ENCODE results near the gene USP10.

The USP10 gene

DNA sequence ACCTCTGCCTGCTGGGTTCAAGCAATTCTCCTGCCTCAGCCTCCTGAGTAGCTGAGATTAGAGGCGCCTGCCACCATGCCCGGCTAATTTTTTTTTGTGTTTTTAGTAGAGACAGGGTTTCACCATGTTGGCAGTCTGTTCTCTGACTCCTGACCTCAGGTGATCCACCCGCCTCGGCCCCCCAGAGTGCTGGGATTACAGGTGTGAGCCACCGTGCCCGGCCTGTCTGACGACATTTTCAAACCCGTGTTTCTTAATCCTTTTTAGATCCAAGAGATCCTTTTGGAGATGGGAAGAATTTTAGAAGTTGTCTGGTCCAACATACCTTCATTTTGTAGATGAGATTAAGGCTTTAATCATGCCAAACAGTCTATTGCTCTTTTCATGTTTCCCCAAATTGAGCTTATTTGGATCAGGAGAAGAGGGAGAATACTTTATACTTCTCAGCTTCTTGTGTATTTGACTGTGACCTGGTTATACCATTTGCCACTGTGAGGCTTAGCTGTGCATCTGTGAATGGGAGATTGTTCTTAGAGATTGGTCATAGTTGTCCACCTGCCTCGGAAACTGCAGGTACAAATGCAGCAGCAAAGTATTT lies 25.8 kb downstream of the USP10 start:
- ATAC-seq: peak; percentile 23
- TF ChIP-seq CSDC2 (CRISPR knock-in tag; IDR thresholded peaks at IDR 0.05) (no peak), ZNF565 (CRISPR knock-in tag; conservative IDR thresholded peaks at IDR 0.05; ENCODE audit: low read depth) (no peak), ZNF8 (CRISPR knock-in tag; IDR thresholded peaks at IDR 0.05) (no peak), ESRRG (CRISPR knock-in tag; IDR thresholded peaks at IDR 0.05) (no peak), ZFP30 (CRISPR knock-in tag; IDR thresholded peaks at IDR 0.05) (no peak), PPARA (CRISPR knock-in tag; IDR thresholded peaks at IDR 0.05; ENCODE audit: borderline replicate concordance) (no peak), ZC3H10 (CRISPR knock-in tag; IDR thresholded peaks at IDR 0.05) (no peak), ZFP3 (CRISPR knock-in tag; IDR thresholded peaks at IDR 0.05) (no peak), ZNF70 (CRISPR knock-in tag; IDR thresholded peaks at IDR 0.05) (no peak), ARNTL (CRISPR knock-in tag; IDR thresholded peaks at IDR 0.05; ENCODE audit: borderline replicate concordance, low read depth) (no peak), OSR1 (CRISPR knock-in tag; IDR thresholded peaks at IDR 0.05) (no peak)
- TF ChIP-seq, protein P1, sequence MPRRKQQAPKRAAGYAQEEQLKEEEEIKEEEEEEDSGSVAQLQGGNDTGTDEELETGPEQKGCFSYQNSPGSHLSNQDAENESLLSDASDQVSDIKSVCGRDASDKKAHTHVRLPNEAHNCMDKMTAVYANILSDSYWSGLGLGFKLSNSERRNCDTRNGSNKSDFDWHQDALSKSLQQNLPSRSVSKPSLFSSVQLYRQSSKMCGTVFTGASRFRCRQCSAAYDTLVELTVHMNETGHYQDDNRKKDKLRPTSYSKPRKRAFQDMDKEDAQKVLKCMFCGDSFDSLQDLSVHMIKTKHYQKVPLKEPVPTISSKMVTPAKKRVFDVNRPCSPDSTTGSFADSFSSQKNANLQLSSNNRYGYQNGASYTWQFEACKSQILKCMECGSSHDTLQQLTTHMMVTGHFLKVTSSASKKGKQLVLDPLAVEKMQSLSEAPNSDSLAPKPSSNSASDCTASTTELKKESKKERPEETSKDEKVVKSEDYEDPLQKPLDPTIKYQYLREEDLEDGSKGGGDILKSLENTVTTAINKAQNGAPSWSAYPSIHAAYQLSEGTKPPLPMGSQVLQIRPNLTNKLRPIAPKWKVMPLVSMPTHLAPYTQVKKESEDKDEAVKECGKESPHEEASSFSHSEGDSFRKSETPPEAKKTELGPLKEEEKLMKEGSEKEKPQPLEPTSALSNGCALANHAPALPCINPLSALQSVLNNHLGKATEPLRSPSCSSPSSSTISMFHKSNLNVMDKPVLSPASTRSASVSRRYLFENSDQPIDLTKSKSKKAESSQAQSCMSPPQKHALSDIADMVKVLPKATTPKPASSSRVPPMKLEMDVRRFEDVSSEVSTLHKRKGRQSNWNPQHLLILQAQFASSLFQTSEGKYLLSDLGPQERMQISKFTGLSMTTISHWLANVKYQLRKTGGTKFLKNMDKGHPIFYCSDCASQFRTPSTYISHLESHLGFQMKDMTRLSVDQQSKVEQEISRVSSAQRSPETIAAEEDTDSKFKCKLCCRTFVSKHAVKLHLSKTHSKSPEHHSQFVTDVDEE (CRISPR knock-in tag; IDR thresholded peaks at IDR 0.05): no peak
- TF ChIP-seq, protein P2, sequence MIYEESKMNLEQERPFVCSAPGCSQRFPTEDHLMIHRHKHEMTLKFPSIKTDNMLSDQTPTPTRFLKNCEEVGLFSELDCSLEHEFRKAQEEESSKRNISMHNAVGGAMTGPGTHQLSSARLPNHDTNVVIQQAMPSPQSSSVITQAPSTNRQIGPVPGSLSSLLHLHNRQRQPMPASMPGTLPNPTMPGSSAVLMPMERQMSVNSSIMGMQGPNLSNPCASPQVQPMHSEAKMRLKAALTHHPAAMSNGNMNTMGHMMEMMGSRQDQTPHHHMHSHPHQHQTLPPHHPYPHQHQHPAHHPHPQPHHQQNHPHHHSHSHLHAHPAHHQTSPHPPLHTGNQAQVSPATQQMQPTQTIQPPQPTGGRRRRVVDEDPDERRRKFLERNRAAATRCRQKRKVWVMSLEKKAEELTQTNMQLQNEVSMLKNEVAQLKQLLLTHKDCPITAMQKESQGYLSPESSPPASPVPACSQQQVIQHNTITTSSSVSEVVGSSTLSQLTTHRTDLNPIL (CRISPR knock-in tag; IDR thresholded peaks at IDR 0.05; ENCODE audit: low read depth): no peak
- TF ChIP-seq, protein P3, sequence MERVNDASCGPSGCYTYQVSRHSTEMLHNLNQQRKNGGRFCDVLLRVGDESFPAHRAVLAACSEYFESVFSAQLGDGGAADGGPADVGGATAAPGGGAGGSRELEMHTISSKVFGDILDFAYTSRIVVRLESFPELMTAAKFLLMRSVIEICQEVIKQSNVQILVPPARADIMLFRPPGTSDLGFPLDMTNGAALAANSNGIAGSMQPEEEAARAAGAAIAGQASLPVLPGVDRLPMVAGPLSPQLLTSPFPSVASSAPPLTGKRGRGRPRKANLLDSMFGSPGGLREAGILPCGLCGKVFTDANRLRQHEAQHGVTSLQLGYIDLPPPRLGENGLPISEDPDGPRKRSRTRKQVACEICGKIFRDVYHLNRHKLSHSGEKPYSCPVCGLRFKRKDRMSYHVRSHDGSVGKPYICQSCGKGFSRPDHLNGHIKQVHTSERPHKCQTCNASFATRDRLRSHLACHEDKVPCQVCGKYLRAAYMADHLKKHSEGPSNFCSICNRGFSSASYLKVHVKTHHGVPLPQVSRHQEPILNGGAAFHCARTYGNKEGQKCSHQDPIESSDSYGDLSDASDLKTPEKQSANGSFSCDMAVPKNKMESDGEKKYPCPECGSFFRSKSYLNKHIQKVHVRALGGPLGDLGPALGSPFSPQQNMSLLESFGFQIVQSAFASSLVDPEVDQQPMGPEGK (CRISPR knock-in tag; IDR thresholded peaks at IDR 0.05; ENCODE audit: borderline replicate concordance): no peak

DNA sequence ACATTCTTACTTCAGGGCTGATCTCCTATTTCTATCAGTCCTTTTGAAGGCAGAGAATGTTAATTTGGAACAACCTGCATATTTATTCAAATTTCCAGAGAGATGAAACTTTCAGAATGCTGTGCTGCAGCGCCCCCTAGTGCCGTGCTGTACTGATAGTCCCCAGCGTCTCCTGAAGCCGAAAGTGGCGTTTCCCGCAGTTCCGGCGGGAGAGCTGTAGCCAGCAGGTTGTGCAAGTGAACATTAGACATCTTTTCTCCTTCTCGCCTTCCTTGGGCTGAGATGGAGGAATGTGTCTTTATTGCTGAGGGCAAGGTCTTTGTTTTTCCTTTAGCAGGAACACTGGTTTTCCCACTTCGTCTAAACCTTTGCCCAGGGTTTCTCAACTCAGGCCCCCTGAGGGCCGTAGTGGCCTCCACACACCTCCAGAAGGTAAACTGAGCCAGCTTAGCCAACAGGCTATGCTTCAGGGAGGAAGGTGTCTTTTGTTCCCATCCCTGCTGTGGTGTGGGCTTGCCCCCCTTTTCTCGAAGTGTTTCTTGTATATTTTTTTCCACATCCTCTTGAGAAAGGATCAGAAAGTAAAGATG lies 26.4 kb downstream of the USP10 start:
- no peak for TF ChIP-seq SNAI2 (CRISPR knock-in tag; IDR thresholded peaks at IDR 0.05)
- TF ChIP-seq, protein P4, sequence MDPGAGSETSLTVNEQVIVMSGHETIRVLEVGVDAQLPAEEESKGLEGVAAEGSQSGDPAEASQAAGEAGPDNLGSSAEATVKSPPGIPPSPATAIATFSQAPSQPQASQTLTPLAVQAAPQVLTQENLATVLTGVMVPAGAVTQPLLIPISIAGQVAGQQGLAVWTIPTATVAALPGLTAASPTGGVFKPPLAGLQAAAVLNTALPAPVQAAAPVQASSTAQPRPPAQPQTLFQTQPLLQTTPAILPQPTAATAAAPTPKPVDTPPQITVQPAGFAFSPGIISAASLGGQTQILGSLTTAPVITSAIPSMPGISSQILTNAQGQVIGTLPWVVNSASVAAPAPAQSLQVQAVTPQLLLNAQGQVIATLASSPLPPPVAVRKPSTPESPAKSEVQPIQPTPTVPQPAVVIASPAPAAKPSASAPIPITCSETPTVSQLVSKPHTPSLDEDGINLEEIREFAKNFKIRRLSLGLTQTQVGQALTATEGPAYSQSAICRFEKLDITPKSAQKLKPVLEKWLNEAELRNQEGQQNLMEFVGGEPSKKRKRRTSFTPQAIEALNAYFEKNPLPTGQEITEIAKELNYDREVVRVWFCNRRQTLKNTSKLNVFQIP (CRISPR knock-in tag; IDR thresholded peaks at IDR 0.05; ENCODE audit: borderline replicate concordance, low read depth): no peak
- no peak for TF ChIP-seq ZNF70 (CRISPR knock-in tag; IDR thresholded peaks at IDR 0.05)
- TF ChIP-seq ZNF565 (CRISPR knock-in tag; conservative IDR thresholded peaks at IDR 0.05; ENCODE audit: low read depth): no peak
- TF ChIP-seq ISL1 (CRISPR knock-in tag; IDR thresholded peaks at IDR 0.05): no peak
- TF ChIP-seq RARB (CRISPR knock-in tag; IDR thresholded peaks at IDR 0.05): no peak
- no peak for TF ChIP-seq ZNF8 (CRISPR knock-in tag; IDR thresholded peaks at IDR 0.05)
- no peak for TF ChIP-seq ZFP3 (CRISPR knock-in tag; IDR thresholded peaks at IDR 0.05)
- no peak for TF ChIP-seq TCF4 (CRISPR knock-in tag; IDR thresholded peaks at IDR 0.05; ENCODE audit: borderline replicate concordance)
- TF ChIP-seq BACH2 (CRISPR knock-in tag; IDR thresholded peaks at IDR 0.05; ENCODE audit: borderline replicate concordance): no peak
- no peak for TF ChIP-seq GLIS3 (CRISPR knock-in tag; IDR thresholded peaks at IDR 0.05)
- no peak for TF ChIP-seq PPARA (CRISPR knock-in tag; IDR thresholded peaks at IDR 0.05; ENCODE audit: borderline replicate concordance)
- no peak for TF ChIP-seq ZFP30 (CRISPR knock-in tag; IDR thresholded peaks at IDR 0.05)
- TF ChIP-seq, protein P3 (CRISPR knock-in tag; IDR thresholded peaks at IDR 0.05; ENCODE audit: borderline replicate concordance): no peak
- TF ChIP-seq, protein P5, sequence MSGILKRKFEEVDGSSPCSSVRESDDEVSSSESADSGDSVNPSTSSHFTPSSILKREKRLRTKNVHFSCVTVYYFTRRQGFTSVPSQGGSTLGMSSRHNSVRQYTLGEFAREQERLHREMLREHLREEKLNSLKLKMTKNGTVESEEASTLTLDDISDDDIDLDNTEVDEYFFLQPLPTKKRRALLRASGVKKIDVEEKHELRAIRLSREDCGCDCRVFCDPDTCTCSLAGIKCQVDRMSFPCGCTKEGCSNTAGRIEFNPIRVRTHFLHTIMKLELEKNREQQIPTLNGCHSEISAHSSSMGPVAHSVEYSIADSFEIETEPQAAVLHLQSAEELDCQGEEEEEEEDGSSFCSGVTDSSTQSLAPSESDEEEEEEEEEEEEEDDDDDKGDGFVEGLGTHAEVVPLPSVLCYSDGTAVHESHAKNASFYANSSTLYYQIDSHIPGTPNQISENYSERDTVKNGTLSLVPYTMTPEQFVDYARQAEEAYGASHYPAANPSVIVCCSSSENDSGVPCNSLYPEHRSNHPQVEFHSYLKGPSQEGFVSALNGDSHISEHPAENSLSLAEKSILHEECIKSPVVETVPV (CRISPR knock-in tag; IDR thresholded peaks at IDR 0.05): no peak
- TF ChIP-seq TOX (CRISPR knock-in tag; IDR thresholded peaks at IDR 0.05; ENCODE audit: borderline replicate concordance): no peak
- TF ChIP-seq, protein P1 (CRISPR knock-in tag; IDR thresholded peaks at IDR 0.05): no peak
- ATAC-seq: peak; percentile 81

All from SK-N-SH treated with all-trans-retinoic acid at 6 μM for 48 hours (cell line).